HepG2 (cell line): Measurements from ENCODE around the gene PGP. TPM values are rescaled to one million over a fixed set of nuclear protein-coding genes. Genes with fewer than 3 reads are reported as not detected.

Experiments used
- ATF4 ChIP-seq, 2 experiments: fragments of 450-650 bp in 1 of 2; sonication (generic) in 1 of 2; formaldehyde crosslinking; IDR thresholded peaks; 2 replicates each; pipeline versions ENCODE4 v1.5.0 to v1.8.0; 2020 to 2022; ENCODE audit warnings: mild to moderate bottlenecking in 1 of 2, missing genetic modification reagents in 1 of 2
- HHEX ChIP-seq: IDR thresholded peaks from 2 replicates; pipeline ENCODE4 v1.6.1; 2016; ENCODE audit warnings: control low read depth
- HNRNPLL ChIP-seq: fragments of 200-400 bp; formaldehyde crosslinking; IDR thresholded peaks from 2 replicates; pipeline ENCODE4 v1.6.1; 2017; ENCODE audit warnings: mild to moderate bottlenecking, low read depth, low read length; ENCODE audit not compliant: poor library complexity, severe bottlenecking
- IKZF1 ChIP-seq: fragments of 450-650 bp; IDR thresholded peaks from 2 replicates; pipeline ENCODE4 v1.7.1; 2016
- MAFF ChIP-seq: IDR thresholded peaks from 2 replicates; pipeline ENCODE4 v1.6.1; 2011; ENCODE audit warnings: low read depth, low read length, improper control_type of control experiment
- MXI1 ChIP-seq: IDR thresholded peaks from 3 replicates; pipeline ENCODE4 v1.6.1; 2012; ENCODE audit warnings: low read depth, low read length, inconsistent platforms, borderline replicate concordance
- NCOA5 ChIP-seq: sonication (generic); formaldehyde crosslinking; IDR thresholded peaks from 2 replicates; pipeline ENCODE4 v1.4.0; 2020; ENCODE audit warnings: missing genetic modification reagents
- PITX1 ChIP-seq: sonication (generic); formaldehyde crosslinking; IDR thresholded peaks from 2 replicates; pipeline ENCODE4 v1.5.1; 2020; ENCODE audit warnings: mild to moderate bottlenecking, missing genetic modification reagents
- RNF219 ChIP-seq: sonication (generic); formaldehyde crosslinking; IDR thresholded peaks from 2 replicates; pipeline ENCODE4 v1.5.0; 2020; ENCODE audit warnings: mild to moderate bottlenecking, missing genetic modification reagents
- SIN3B ChIP-seq: fragments of 150-350 bp; IDR thresholded peaks from 2 replicates; pipeline ENCODE4 v1.6.1; 2014; ENCODE audit warnings: low read length
- SPEN ChIP-seq: sonication (generic); formaldehyde crosslinking; IDR thresholded peaks from 2 replicates; pipeline ENCODE4 v1.5.1; 2020; ENCODE audit warnings: low read depth, mild to moderate bottlenecking, missing genetic modification reagents
- TEAD3 ChIP-seq: optimal IDR thresholded peaks from 2 replicates; pipeline ENCODE3; 2016; ENCODE audit warnings: borderline replicate concordance
- ZGPAT ChIP-seq: IDR thresholded peaks from 2 replicates; pipeline ENCODE4 v1.6.1; 2016; ENCODE audit warnings: mild to moderate bottlenecking
- ZNF136 ChIP-seq: sonication (generic); formaldehyde crosslinking; IDR thresholded peaks from 2 replicates; pipeline ENCODE4 v1.8.1; 2022; ENCODE audit warnings: low read depth, mild to moderate bottlenecking, moderate library complexity, missing genetic modification reagents
- ZNF281 ChIP-seq: sonication (generic); formaldehyde crosslinking; IDR thresholded peaks from 2 replicates; pipeline ENCODE4 v1.4.0; 2020; ENCODE audit warnings: missing genetic modification reagents, borderline replicate concordance
- ZNF501 ChIP-seq: sonication (generic); formaldehyde crosslinking; IDR thresholded peaks from 2 replicates; pipeline ENCODE4 v1.5.1; 2020; ENCODE audit warnings: mild to moderate bottlenecking, moderate library complexity, missing genetic modification reagents
- ZNF740 ChIP-seq: sonication (generic); formaldehyde crosslinking; IDR thresholded peaks from 2 replicates; pipeline ENCODE4 v1.4.0; 2020; ENCODE audit warnings: missing genetic modification reagents
- ZNF891 ChIP-seq: sonication (generic); formaldehyde crosslinking; IDR thresholded peaks from 2 replicates; pipeline ENCODE4 v1.5.0; 2020; ENCODE audit warnings: mild to moderate bottlenecking, missing genetic modification reagents
- ZSCAN21 ChIP-seq: sonication (generic); formaldehyde crosslinking; IDR thresholded peaks from 2 replicates; pipeline ENCODE4 v1.8.0; 2022; ENCODE audit warnings: mild to moderate bottlenecking, missing genetic modification reagents, moderate library complexity, borderline replicate concordance
- polyA plus RNA-seq, 8 experiments: library from polyadenylated mRNA; depleted of rRNA in 3 of 8; stranded (reverse) in 7 of 8; unstranded in 1 of 8; fragments of >200 nt; fragmentation: Illumina TruSeq in 4 of 8; extraction: Trizol in 4 of 8; gene quantifications; 2 replicates each; pipeline versions ENCODE4 v1.2.1 to v1.2.3, GENCODE V29; 2011 to 2016; ENCODE audit warnings: low read depth in 4 of 8, missing spikeins in 1 of 8, mixed read lengths in 1 of 8; ENCODE audit not compliant: insufficient read depth in 1 of 8
- total RNA-seq, 5 experiments: library from RNA; depleted of rRNA; stranded (reverse); fragments of >200 nt; fragmentation: Illumina TruSeq; extraction: Trizol; gene quantifications; 2 replicates each; pipeline ENCODE4 v1.2.3, GENCODE V29; 2016; ENCODE audit warnings: low read depth in 1 of 5
- TF ChIP-seq, protein P1 (sequence below): sonication (generic); formaldehyde crosslinking; IDR thresholded peaks from 2 replicates; pipeline ENCODE4 v1.9.0; 2021; ENCODE audit warnings: missing genetic modification reagents, borderline replicate concordance
- TF ChIP-seq, protein P2 (sequence below): sonication (generic); formaldehyde crosslinking; conservative IDR thresholded peaks from 2 replicates; pipeline ENCODE4 v1.4.0; 2020; ENCODE audit warnings: missing genetic modification reagents

The PGP gene
- total and polyA plus RNA-seq, 2 of the 13 experiments (the other 11 are each of a cell fraction or from before 2014, with no cell fraction given) = 7.3 to 18.3 TPM

GRCh38 chr16:2194852-2195321 is 19.8 kb downstream of the PGP start (continued):
- no peak for TF ChIP-seq ZNF281 (CRISPR knock-in tag)
- 0 out of 2 replicates have a peak, but pooled peaks have one; percentile 32 for TF ChIP-seq ZNF501 (CRISPR knock-in tag)
- TF ChIP-seq, protein P1, sequence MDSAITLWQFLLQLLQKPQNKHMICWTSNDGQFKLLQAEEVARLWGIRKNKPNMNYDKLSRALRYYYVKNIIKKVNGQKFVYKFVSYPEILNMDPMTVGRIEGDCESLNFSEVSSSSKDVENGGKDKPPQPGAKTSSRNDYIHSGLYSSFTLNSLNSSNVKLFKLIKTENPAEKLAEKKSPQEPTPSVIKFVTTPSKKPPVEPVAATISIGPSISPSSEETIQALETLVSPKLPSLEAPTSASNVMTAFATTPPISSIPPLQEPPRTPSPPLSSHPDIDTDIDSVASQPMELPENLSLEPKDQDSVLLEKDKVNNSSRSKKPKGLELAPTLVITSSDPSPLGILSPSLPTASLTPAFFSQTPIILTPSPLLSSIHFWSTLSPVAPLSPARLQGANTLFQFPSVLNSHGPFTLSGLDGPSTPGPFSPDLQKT (CRISPR knock-in tag) = no peak
- peak; percentile 16; the same call in 1 of the 3 replicates for TF ChIP-seq MXI1
- TF ChIP-seq NCOA5 (CRISPR knock-in tag) = no peak
- TF ChIP-seq, protein P2, sequence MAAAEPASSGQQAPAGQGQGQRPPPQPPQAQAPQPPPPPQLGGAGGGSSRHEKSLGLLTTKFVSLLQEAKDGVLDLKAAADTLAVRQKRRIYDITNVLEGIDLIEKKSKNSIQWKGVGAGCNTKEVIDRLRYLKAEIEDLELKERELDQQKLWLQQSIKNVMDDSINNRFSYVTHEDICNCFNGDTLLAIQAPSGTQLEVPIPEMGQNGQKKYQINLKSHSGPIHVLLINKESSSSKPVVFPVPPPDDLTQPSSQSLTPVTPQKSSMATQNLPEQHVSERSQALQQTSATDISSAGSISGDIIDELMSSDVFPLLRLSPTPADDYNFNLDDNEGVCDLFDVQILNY (CRISPR knock-in tag) = no peak
- no peak for TF ChIP-seq MAFF
- no peak for TF ChIP-seq HHEX
- no peak for TF ChIP-seq ATF4 (CRISPR knock-in tag; IDR thresholded peaks at IDR 0.05)
- no peak for TF ChIP-seq TEAD3 (CRISPR knock-in tag)
- no peak for TF ChIP-seq RNF219 (CRISPR knock-in tag)
- TF ChIP-seq SIN3B = no peak
- no peak for TF ChIP-seq PITX1
- no peak for TF ChIP-seq ZNF740
- TF ChIP-seq SPEN (CRISPR knock-in tag) = peak; percentile 32; the same call in 1 of the 2 replicates
- no peak for TF ChIP-seq HNRNPLL
- TF ChIP-seq ZNF136 (CRISPR knock-in tag) = no peak
- TF ChIP-seq IKZF1 = no peak
- TF ChIP-seq ZSCAN21 (CRISPR knock-in tag) = peak; percentile 38; the same call in 1 of the 2 replicates
- peak; percentile 27; the same call in 1 of the 2 replicates for TF ChIP-seq ZNF891
- TF ChIP-seq ZGPAT (CRISPR knock-in tag) = 0 out of 2 replicates have a peak, but pooled peaks have one; percentile 34
